Measurements from ENCODE around the gene A1BG.

A1BG gene

GRCh38 chr19:58336216-58336615 lies 17.1 kb downstream of the A1BG start:
- TF ChIP-seq, protein P1, sequence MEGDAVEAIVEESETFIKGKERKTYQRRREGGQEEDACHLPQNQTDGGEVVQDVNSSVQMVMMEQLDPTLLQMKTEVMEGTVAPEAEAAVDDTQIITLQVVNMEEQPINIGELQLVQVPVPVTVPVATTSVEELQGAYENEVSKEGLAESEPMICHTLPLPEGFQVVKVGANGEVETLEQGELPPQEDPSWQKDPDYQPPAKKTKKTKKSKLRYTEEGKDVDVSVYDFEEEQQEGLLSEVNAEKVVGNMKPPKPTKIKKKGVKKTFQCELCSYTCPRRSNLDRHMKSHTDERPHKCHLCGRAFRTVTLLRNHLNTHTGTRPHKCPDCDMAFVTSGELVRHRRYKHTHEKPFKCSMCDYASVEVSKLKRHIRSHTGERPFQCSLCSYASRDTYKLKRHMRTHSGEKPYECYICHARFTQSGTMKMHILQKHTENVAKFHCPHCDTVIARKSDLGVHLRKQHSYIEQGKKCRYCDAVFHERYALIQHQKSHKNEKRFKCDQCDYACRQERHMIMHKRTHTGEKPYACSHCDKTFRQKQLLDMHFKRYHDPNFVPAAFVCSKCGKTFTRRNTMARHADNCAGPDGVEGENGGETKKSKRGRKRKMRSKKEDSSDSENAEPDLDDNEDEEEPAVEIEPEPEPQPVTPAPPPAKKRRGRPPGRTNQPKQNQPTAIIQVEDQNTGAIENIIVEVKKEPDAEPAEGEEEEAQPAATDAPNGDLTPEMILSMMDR (IDR thresholded peaks at IDR 0.05; ENCODE audit: insufficient read depth, low read depth, low read length, missing control alignments), result no peak
- DNase-seq (ENCODE audit: low read depth), result no peak
- no peak overlapping the region for H3K4me3 ChIP-seq (ENCODE audit: low read length)

DNA sequence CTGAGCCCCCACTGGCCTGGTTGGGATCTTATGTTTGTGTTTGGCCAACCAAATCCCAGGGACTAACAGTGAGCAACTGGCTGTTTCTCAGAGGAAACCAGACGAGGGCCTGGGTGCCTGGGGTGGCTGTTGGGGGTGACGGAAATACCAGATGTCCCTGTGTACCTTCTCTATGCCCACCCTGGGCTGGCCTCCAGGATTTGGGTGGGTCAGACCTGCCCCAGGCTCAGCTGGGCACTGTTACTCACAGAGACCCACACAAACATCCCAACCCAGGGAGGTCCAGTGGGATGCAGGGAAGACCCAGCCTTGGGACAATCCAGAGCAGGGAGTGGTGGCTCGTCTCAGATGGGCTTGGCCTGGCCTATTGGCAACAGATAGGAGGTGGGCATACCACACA lies 17.7 kb downstream of the A1BG start:
- no peak overlapping the region for H3K4me3 ChIP-seq (ENCODE audit: low read length)
- TF ChIP-seq, protein P1 (IDR thresholded peaks at IDR 0.05; ENCODE audit: insufficient read depth, low read depth, low read length, missing control alignments), result no peak
- DNase-seq (ENCODE audit: low read depth), result no peak

GRCh38 chr19:58334691-58335249 lies 18.5 kb downstream of the A1BG start:
- TF ChIP-seq, protein P1 (IDR thresholded peaks at IDR 0.05; ENCODE audit: insufficient read depth, low read depth, low read length, missing control alignments), result no peak
- no peak overlapping the region for H3K4me3 ChIP-seq (ENCODE audit: low read length)

DNA sequence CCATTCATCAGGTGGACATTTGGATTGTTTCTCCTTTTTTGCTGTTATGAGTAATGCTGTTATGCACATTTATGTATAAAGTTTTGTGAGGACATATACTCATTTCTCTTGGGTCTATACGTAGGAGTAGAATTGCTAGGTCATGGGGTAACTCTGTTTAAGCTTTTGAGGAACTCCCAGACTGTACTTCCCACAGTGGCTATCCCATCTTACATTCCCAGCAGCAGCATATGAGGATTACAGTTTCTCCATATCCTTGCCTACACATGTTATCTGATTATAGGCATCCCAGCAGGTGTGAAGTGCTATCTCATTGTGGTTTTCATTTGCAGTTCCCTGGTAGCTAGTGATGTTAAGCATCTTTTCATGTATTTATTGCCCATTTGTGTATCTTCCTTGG lies 20.6 kb downstream of the A1BG start:
- no peak for DNase-seq (ENCODE audit: low read depth)
- TF ChIP-seq, protein P1 (IDR thresholded peaks at IDR 0.05; ENCODE audit: insufficient read depth, low read depth, low read length, missing control alignments), result no peak
- no peak overlapping the region for H3K4me3 ChIP-seq (ENCODE audit: low read length)

More at GRCh38 chr19:58334691-58335249, 18.5 kb downstream of the A1BG start:
- DNase-seq (ENCODE audit: low read depth), result no peak

- peak; percentile 78 for DNase-seq (ENCODE audit: low read depth)
- TF ChIP-seq, protein P1 (IDR thresholded peaks at IDR 0.05; ENCODE audit: insufficient read depth, low read depth, low read length, missing control alignments), result no peak
- H3K4me3 ChIP-seq (ENCODE audit: low read length), result no peak overlapping the region
These were observed 22.8 kb downstream of the A1BG start for GRCh38 chr19:58330458-58330857.

DNA sequence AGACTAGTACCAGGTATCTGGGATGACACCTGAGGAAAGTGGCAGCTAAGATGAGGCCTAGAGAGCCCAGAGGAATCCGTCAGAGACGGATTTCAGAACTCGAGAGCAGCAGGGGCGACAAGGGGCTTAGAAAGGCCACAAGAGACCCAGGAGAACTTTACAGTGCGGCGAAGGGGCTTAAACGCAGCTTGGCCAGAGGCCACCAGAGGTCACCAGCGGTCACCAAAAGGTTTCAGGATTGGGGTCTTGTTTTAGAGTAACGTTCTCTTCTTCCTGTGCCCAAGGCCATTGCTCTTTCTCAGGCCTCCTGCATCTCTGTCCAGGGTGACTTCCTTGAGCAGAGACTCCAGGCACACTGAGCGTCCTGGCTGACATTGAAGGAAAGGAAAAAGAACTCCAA lies 24.3 kb downstream of the A1BG start:
- DNase-seq (ENCODE audit: low read depth), result no peak
- TF ChIP-seq, protein P1 (IDR thresholded peaks at IDR 0.05; ENCODE audit: insufficient read depth, low read depth, low read length, missing control alignments), result no peak
- no peak overlapping the region for H3K4me3 ChIP-seq (ENCODE audit: low read length)
